ENCODE results near the gene SIGLEC12. TPM values are rescaled to one million over a fixed set of nuclear protein-coding genes. Genes with fewer than 3 reads are reported as not detected.
A peak's percentile ranks its signal among the peaks of the same experiment; 100 is the strongest.

SIGLEC12 gene
- total and polyA plus RNA-seq, 9 of the 15 experiments (the other 6 are each of a cell fraction or from before 2014, with no cell fraction given) = 0.08 to 1.3 (median 0.54) TPM

- TF ChIP-seq MGA (IDR thresholded peaks at IDR 0.05) = peak; percentile 92
- TF ChIP-seq VEZF1 (CRISPR knock-in tag; IDR thresholded peaks at IDR 0.05) = peak; percentile 80
- TF ChIP-seq BCOR (IDR thresholded peaks at IDR 0.05) = no peak
- peak; percentile 99 for TF ChIP-seq L3MBTL2 (IDR thresholded peaks at IDR 0.05)
- 0 out of 2 replicates have a peak, but pooled peaks have one; percentile 26 for TF ChIP-seq TAF7 (tag; IDR thresholded peaks at IDR 0.05)
- TF ChIP-seq CREB1 (IDR thresholded peaks at IDR 0.05) = no peak
- no peak for TF ChIP-seq CREB1 (CRISPR knock-in tag; IDR thresholded peaks at IDR 0.05)
- 0 out of 4 replicates have a peak, but pooled peaks of 1 of the 2 experiments have one; percentile 16 for TF ChIP-seq RAD21 (CRISPR knock-in tag; conservative IDR thresholded peaks at IDR 0.05 in 1 of 2, IDR thresholded peaks at IDR 0.05 in 1 of 2)
- TF ChIP-seq ZKSCAN8 (CRISPR knock-in tag; IDR thresholded peaks at IDR 0.05) = peak; percentile 83
- TF ChIP-seq MAX (CRISPR knock-in tag; IDR thresholded peaks at IDR 0.05) = peak; percentile 61
- TF ChIP-seq ZNF551 (CRISPR knock-in tag; IDR thresholded peaks at IDR 0.05) = no peak
- TF ChIP-seq ETV1 (tag; conservative IDR thresholded peaks at IDR 0.05; ENCODE audit: low read depth) = peak; percentile 56; the same call in 1 of the 2 replicates
- TF ChIP-seq ZNF263 (CRISPR knock-in tag; IDR thresholded peaks at IDR 0.05; ENCODE audit: borderline replicate concordance) = peak; percentile 97
Measured at GRCh38 chr19:51531349-51532315, 30.0 kb upstream of the SIGLEC12 start, which contains the start of gene SIGLEC6 (continued).

All from K562 (cell line).